Mesendoderm (in vitro differentiated cells): Measurements from ENCODE around the gene HECA. TPM values are rescaled to one million over a fixed set of nuclear protein-coding genes. Genes with fewer than 3 reads are reported as not detected.

Experiments used
- DNase-seq: peaks from one replicate; pipeline ENCODE4 v3.0.0; 2013
- H2AK5ac ChIP-seq: 2 replicates; pipeline ENCODE4 v1.6.1; 2013; ENCODE audit warnings: low read length, inconsistent platforms
- H2BK120ac ChIP-seq: 2 replicates; pipeline ENCODE4 v1.6.1; 2013; ENCODE audit warnings: low read depth, mild to moderate bottlenecking, low read length, moderate library complexity, mixed read lengths
- H2BK15ac ChIP-seq: replicated peaks from 2 replicates; pipeline ENCODE4 v1.6.1; 2013; ENCODE audit warnings: low read depth, mild to moderate bottlenecking, moderate library complexity
- H2BK5ac ChIP-seq: 2 replicates; pipeline ENCODE4 v1.6.1; 2013; ENCODE audit warnings: low read length, inconsistent platforms
- H3K18ac ChIP-seq: 2 replicates; pipeline ENCODE4 v1.6.1; 2013; ENCODE audit warnings: mild to moderate bottlenecking, low read length, mixed read lengths
- H3K23ac ChIP-seq: one replicate; pipeline ENCODE4 v1.6.1; 2013; ENCODE audit warnings: low read length
- H3K27ac ChIP-seq: 2 replicates; pipeline ENCODE4 v1.5.1; 2013; ENCODE audit warnings: low read depth, mild to moderate bottlenecking, inconsistent platforms, low read length, moderate library complexity
- H3K27me3 ChIP-seq: 2 replicates; pipeline ENCODE4 v1.6.1; 2013; ENCODE audit warnings: low read length, control low read depth, mild to moderate bottlenecking, inconsistent platforms; ENCODE audit not compliant: insufficient read depth, poor library complexity
- H3K36me3 ChIP-seq: 2 replicates; pipeline ENCODE4 v1.6.1; 2013; ENCODE audit warnings: low read length, inconsistent platforms; ENCODE audit not compliant: control insufficient read depth, insufficient read depth
- H3K4ac ChIP-seq: one replicate; pipeline ENCODE4 v1.6.1; 2013; ENCODE audit warnings: low read depth, mild to moderate bottlenecking, low read length, moderate library complexity
- H3K4me1 ChIP-seq: 2 replicates; pipeline ENCODE4 v1.6.1; 2013; ENCODE audit warnings: low read depth, low read length, inconsistent platforms; ENCODE audit not compliant: control insufficient read depth
- H3K4me2 ChIP-seq: 2 replicates; pipeline ENCODE4 v1.6.1; 2013; ENCODE audit warnings: low read length
- H3K4me3 ChIP-seq: 2 replicates; pipeline ENCODE4 v1.5.1; 2013; ENCODE audit warnings: mild to moderate bottlenecking, low read length
- H3K56ac ChIP-seq: one replicate; pipeline ENCODE4 v1.6.1; 2013; ENCODE audit warnings: low read length
- H3K79me1 ChIP-seq: 2 replicates; pipeline ENCODE4 v1.6.1; 2013; ENCODE audit warnings: low read length, inconsistent platforms
- H3K79me2 ChIP-seq: 2 replicates; pipeline ENCODE4 v1.6.1; 2013; ENCODE audit warnings: mild to moderate bottlenecking, low read length; ENCODE audit not compliant: control insufficient read depth, insufficient read depth
- H3K9ac ChIP-seq: 2 replicates; pipeline ENCODE4 v1.6.1; 2013; ENCODE audit warnings: low read length, inconsistent platforms
- H4K5ac ChIP-seq: one replicate; pipeline ENCODE4 v1.6.1; 2013; ENCODE audit warnings: low read length
- H4K8ac ChIP-seq: one replicate; pipeline ENCODE4 v1.6.1; 2013; ENCODE audit warnings: low read depth, mild to moderate bottlenecking, control low read depth, low read length, moderate library complexity
- WGBS: extraction: QIAGEN DNeasy Blood & Tissue Kit; methylation state at CpG from one replicate; pipeline ENCODE4 v1.1.7; 2013; ENCODE audit warnings: low lambda C conversion rate, missing lambda C conversion rate; ENCODE audit not compliant: insufficient coverage; ENCODE audit errors: extremely low coverage; 5-methylcytosine and 5-hydroxymethylcytosine counted together
- polyA plus RNA-seq, 2 experiments: library from polyadenylated mRNA; stranded (reverse); fragments of 200-250 nt; gene quantifications; one replicate each; pipeline ENCODE4 v1.2.3, GENCODE V29; 2013

Gene HECA, protein sequence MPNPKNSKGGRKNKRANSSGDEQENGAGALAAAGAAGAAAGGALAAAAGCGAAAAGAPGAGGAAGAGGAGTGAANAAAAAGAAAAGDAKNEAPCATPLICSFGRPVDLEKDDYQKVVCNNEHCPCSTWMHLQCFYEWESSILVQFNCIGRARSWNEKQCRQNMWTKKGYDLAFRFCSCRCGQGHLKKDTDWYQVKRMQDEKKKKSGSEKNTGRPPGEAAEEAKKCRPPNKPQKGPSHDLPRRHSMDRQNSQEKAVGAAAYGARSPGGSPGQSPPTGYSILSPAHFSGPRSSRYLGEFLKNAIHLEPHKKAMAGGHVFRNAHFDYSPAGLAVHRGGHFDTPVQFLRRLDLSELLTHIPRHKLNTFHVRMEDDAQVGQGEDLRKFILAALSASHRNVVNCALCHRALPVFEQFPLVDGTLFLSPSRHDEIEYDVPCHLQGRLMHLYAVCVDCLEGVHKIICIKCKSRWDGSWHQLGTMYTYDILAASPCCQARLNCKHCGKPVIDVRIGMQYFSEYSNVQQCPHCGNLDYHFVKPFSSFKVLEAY
- polyA plus RNA-seq (2013, experiment 1 of 2): 3.0 TPM
- 3.0 TPM for polyA plus RNA-seq (2013, experiment 2 of 2)

DNA sequence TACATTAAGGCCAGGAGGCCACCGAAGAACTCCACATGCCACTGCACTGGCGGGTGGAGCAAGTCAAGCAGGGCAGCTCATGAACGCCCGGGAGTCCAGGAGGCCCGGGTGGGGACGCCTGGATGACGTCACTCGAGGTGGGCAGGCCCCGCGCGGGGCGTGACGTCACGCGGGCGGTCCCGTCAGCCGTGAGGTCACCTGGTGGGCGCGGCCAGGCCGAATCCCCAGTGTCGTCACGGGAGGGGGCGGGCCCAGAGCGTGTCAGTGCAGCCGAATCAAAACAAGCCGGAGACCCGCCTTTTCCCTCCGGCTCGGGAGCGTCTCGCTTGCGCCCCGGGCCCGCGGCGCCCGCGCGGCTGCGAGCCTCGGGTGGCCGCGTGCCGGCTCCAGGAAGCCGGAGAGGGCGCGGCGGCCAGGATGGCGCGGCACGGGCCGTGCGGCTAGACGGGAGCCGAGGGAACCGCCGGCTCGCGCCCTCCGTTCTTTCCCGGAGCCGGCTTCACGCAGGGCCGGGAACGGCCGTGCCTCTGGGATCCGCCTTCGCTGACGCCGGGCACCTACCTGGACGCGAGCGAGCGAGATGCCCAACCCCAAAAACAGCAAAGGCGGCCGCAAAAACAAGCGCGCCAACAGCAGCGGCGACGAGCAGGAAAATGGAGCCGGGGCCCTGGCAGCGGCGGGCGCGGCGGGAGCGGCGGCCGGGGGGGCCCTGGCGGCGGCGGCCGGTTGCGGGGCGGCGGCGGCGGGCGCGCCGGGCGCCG, at the start of gene HECA:
Gene HECA, plus strand, starts transcription at position 264 of the 761 bp plus-strand sequence. Its CDS starts 317 bp downstream, at position 581.
- H3K79me2 ChIP-seq: peaks cover 1% of the 10 kb centered on the region
- H3K27ac ChIP-seq: no peak within 1 kb of the TSS
- H3K56ac ChIP-seq: peak within 1 kb of the TSS; percentile 91
- peak within 1 kb of the TSS; percentile 88 for H3K9ac ChIP-seq
- H3K79me1 ChIP-seq: peaks cover 1% of the 10 kb centered on the region
- no peaks in the 10 kb centered on the region for H3K27me3 ChIP-seq
- H3K4ac ChIP-seq: peak within 1 kb of the TSS; percentile 71
- no peak within 1 kb of the TSS for H4K5ac ChIP-seq
- H2BK120ac ChIP-seq: no peak within 1 kb of the TSS
- no peaks in the 10 kb centered on the region for H3K36me3 ChIP-seq
- H3K4me1 ChIP-seq: no peaks in the 10 kb centered on the region
- DNase-seq: peak; percentile 96
- peak within 1 kb of the TSS; percentile 94 for H3K4me2 ChIP-seq
- no peak within 1 kb of the TSS for H2BK5ac ChIP-seq
- no peak within 1 kb of the TSS for H3K23ac ChIP-seq
- no peak within 1 kb of the TSS for H2BK15ac ChIP-seq
- peak within 1 kb of the TSS; percentile 33 for H3K18ac ChIP-seq
- no peak within 1 kb of the TSS for H4K8ac ChIP-seq
- H2AK5ac ChIP-seq: no peak within 1 kb of the TSS
- no CpG with 5 or more reads among the region's 105 CpGs for WGBS
- H3K4me3 ChIP-seq: peak within 1 kb of the TSS; percentile 79

DNA sequence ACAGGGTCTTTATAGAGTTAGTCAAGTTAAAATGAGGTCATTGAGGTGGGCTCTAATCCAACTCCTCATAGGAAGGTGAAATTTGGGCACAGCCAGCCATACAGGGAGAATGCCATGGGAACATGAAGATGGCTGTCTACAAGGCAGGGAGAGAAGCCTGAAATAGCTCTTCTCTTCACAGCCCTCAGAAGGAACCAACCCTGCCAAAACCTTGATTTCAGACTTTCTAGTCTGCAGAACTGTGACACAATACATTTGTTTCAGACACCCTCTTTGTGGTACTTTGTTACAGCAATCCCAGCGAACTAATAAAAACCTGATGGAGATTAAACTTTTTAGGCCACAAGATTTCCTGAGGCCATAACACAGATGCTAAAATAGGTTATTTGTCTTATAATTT, 43.1 kb upstream of the HECA start:
- H2BK120ac ChIP-seq: no peak overlapping the region
- no peak for DNase-seq
- no peak overlapping the region for H4K5ac ChIP-seq
- no peak overlapping the region for H3K9ac ChIP-seq
- H3K27me3 ChIP-seq: no peaks in the 10 kb centered on the region
- no peak overlapping the region for H3K4ac ChIP-seq
- H3K4me2 ChIP-seq: no peak overlapping the region
- H3K4me3 ChIP-seq: no peak overlapping the region
- no peaks in the 10 kb centered on the region for H3K79me1 ChIP-seq
- no peak overlapping the region for H3K23ac ChIP-seq
- no peak overlapping the region for H2BK15ac ChIP-seq
- H3K4me1 ChIP-seq: no peaks in the 10 kb centered on the region
- no peak overlapping the region for H4K8ac ChIP-seq
- no peak overlapping the region for H2AK5ac ChIP-seq
- H3K18ac ChIP-seq: no peak overlapping the region
- no peak overlapping the region for H2BK5ac ChIP-seq
- H3K79me2 ChIP-seq: no peaks in the 10 kb centered on the region
- no peak overlapping the region for H3K56ac ChIP-seq
- no CpG with 5 or more reads among the region's 1 CpG for WGBS
- no peaks in the 10 kb centered on the region for H3K36me3 ChIP-seq
- no peak overlapping the region for H3K27ac ChIP-seq

DNA sequence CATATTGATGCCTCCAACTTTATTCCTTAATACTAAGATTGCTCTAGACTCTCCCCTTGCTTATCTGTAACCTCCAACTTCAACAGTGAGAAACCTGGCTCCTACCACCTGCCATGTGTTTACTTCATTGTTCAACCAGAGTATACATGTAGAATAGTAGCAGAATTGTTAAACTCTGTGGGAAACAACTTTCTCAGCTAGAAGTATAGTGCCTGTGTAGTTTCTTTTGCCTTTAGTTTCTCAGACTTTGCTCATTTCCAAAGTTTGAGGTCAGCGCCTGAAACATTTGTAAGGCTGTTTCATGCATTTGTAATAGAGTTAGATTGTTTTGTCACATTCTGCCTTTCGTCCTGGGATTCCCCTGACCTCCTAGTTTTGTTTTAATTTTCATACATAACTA, 34.9 kb upstream of the HECA start:
- no peak overlapping the region for H2BK5ac ChIP-seq
- H3K4ac ChIP-seq: no peak overlapping the region
- H3K27ac ChIP-seq: no peak overlapping the region
- H3K23ac ChIP-seq: no peak overlapping the region
- no peaks in the 10 kb centered on the region for H3K79me2 ChIP-seq
- no peak overlapping the region for H2AK5ac ChIP-seq
- H3K18ac ChIP-seq: no peak overlapping the region
- no peaks in the 10 kb centered on the region for H3K79me1 ChIP-seq
- no peak overlapping the region for H2BK120ac ChIP-seq
- H3K4me3 ChIP-seq: no peak overlapping the region
- no peak overlapping the region for H2BK15ac ChIP-seq
- no peaks in the 10 kb centered on the region for H3K4me1 ChIP-seq
- no peak overlapping the region for H3K9ac ChIP-seq
- WGBS: no CpG with 5 or more reads among the region's 2 CpGs
- H3K4me2 ChIP-seq: no peak overlapping the region
- no peak overlapping the region for H3K56ac ChIP-seq
- no peaks in the 10 kb centered on the region for H3K36me3 ChIP-seq
- no peaks in the 10 kb centered on the region for H3K27me3 ChIP-seq
- DNase-seq: no peak
- no peak overlapping the region for H4K5ac ChIP-seq
- H4K8ac ChIP-seq: no peak overlapping the region

DNA sequence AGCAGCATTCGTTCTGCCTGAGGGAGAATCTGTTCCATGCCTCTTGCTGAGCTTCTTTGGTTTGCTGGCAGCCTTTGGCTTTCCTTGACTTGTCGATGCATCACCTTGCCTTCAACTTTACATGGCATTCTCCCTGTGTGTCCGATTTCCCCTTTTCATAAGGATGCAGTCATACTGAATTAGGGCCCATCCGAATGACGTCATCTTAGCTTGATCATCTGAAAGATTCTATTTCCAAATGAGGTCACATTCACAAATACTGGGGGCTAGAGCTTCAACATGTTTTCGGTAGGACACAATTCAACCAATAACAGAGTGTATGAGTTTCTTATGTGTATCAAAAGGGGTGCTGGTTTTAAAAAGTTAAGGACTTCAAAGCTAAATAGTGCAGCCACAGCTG, 27.8 kb upstream of the HECA start:
- no peak overlapping the region for H2BK120ac ChIP-seq
- H3K23ac ChIP-seq: no peak overlapping the region
- no peak overlapping the region for H3K18ac ChIP-seq
- H3K56ac ChIP-seq: no peak overlapping the region
- no peak overlapping the region for H2BK15ac ChIP-seq
- H4K8ac ChIP-seq: no peak overlapping the region
- no peak overlapping the region for H3K4me3 ChIP-seq
- WGBS: no CpG with 5 or more reads among the region's 6 CpGs
- H3K4ac ChIP-seq: no peak overlapping the region
- no peaks in the 10 kb centered on the region for H3K79me2 ChIP-seq
- no peak overlapping the region for H3K4me2 ChIP-seq
- no peak overlapping the region for H3K27ac ChIP-seq
- no peak overlapping the region for H2BK5ac ChIP-seq
- no peak overlapping the region for H3K9ac ChIP-seq
- no peaks in the 10 kb centered on the region for H3K36me3 ChIP-seq
- H3K4me1 ChIP-seq: no peaks in the 10 kb centered on the region
- H2AK5ac ChIP-seq: no peak overlapping the region
- no peak for DNase-seq
- H4K5ac ChIP-seq: no peak overlapping the region
- H3K27me3 ChIP-seq: no peaks in the 10 kb centered on the region
- no peaks in the 10 kb centered on the region for H3K79me1 ChIP-seq

DNA sequence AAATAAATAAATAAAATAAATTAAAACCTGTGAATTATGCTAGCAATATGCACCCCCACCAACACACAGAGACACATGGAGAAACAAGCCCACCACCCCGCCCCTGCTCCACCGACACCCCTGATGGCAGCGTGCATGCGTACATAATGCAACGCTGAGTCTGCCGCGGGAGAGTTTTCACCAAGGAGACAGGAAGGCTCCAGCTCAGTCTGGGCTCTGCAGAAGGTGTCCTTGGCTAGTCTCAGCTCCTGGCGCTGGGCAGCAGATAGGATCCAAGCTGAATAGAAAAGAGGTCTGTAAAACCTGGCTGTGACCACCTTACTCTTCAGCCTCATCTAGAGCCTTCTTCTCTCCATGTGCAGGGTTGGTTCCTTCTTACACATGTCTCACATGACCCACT, 26.5 kb upstream of the HECA start:
- no peak overlapping the region for H3K56ac ChIP-seq
- H3K4me2 ChIP-seq: no peak overlapping the region
- no peaks in the 10 kb centered on the region for H3K79me1 ChIP-seq
- no peak overlapping the region for H3K9ac ChIP-seq
- no peak overlapping the region for H2BK120ac ChIP-seq
- DNase-seq: no peak
- no peaks in the 10 kb centered on the region for H3K4me1 ChIP-seq
- H3K27ac ChIP-seq: no peak overlapping the region
- no peak overlapping the region for H3K23ac ChIP-seq
- no peak overlapping the region for H2BK15ac ChIP-seq
- H3K4me3 ChIP-seq: no peak overlapping the region
- no peaks in the 10 kb centered on the region for H3K79me2 ChIP-seq
- H4K5ac ChIP-seq: no peak overlapping the region
- no peak overlapping the region for H2BK5ac ChIP-seq
- H3K4ac ChIP-seq: no peak overlapping the region
- no peak overlapping the region for H2AK5ac ChIP-seq
- no peak overlapping the region for H4K8ac ChIP-seq
- WGBS: no CpG with 5 or more reads among the region's 8 CpGs
- no peaks in the 10 kb centered on the region for H3K27me3 ChIP-seq
- no peak overlapping the region for H3K18ac ChIP-seq
- H3K36me3 ChIP-seq: no peaks in the 10 kb centered on the region
